GM21825 (cell line): Measurements from ENCODE around the gene SELENOM.

Experiments
- ATAC-seq: cut with Tn5 transposase; IDR thresholded peaks from one replicate; pipeline ENCODE4 v1.9.1; 2021; ENCODE audit warnings: mild to moderate bottlenecking, moderate library complexity; ENCODE audit not compliant: unreplicated experiment

Gene SELENOM

GRCh38 chr22:31092161-31092560, 15.2 kb downstream of the SELENOM start:
- ATAC-seq, result no peak

- ATAC-seq, result no peak
Observed at GRCh38 chr22:31091106-31091975, 16.0 kb downstream of the SELENOM start.

- ATAC-seq, result no peak
Observed at GRCh38 chr22:31090217-31091085, 16.9 kb downstream of the SELENOM start.

GRCh38 chr22:31089160-31090100, 17.9 kb downstream of the SELENOM start:
- no peak for ATAC-seq

GRCh38 chr22:31088233-31088986, 19.0 kb downstream of the SELENOM start:
- no peak for ATAC-seq

- ATAC-seq, result no peak
Observed at GRCh38 chr22:31087744-31088215, 19.6 kb downstream of the SELENOM start.

GRCh38 chr22:31086703-31087330, 20.6 kb downstream of the SELENOM start:
- ATAC-seq, result no peak

GRCh38 chr22:31085928-31086327, 21.4 kb downstream of the SELENOM start:
- ATAC-seq, result no peak

- no peak for ATAC-seq
Observed at GRCh38 chr22:31085493-31085824, 21.9 kb downstream of the SELENOM start.

GRCh38 chr22:31084811-31085492, 22.4 kb downstream of the SELENOM start:
- peak; percentile 58 for ATAC-seq

GRCh38 chr22:31083923-31084810, 23.2 kb downstream of the SELENOM start:
- ATAC-seq, result no peak

- ATAC-seq, result no peak
Observed at GRCh38 chr22:31083377-31083768, 24.0 kb downstream of the SELENOM start.

GRCh38 chr22:31082606-31083376, 24.6 kb downstream of the SELENOM start:
- no peak for ATAC-seq

GRCh38 chr22:31081963-31082605, 25.3 kb downstream of the SELENOM start:
- no peak for ATAC-seq

- ATAC-seq, result peak; percentile 47
Observed at GRCh38 chr22:31080848-31081649, 26.3 kb downstream of the SELENOM start, which contains the start of gene SMTN. Gene SMTN (plus strand): TSS chr22:31081318. CDS start chr22:31083259, 1,941 bp downstream.
